GM21723 (cell line): Measurements from ENCODE around the gene SRSF10.
"Not testable (repeated sequence)": the region's sequence is repeated elsewhere in the genome, so short reads cannot be mapped to it uniquely, and the experiment has no call there.

Experiments used
- ATAC-seq: cut with Tn5 transposase; IDR thresholded peaks from one replicate; pipeline ENCODE4 v1.9.1; 2021; ENCODE audit warnings: mild to moderate bottlenecking, moderate library complexity; ENCODE audit not compliant: unreplicated experiment

SRSF10 gene

GRCh38 chr1:23999156-23999671 is 19.1 kb upstream of the SRSF10 start:
- no peak for ATAC-seq

GRCh38 chr1:23997812-23998211 is 17.7 kb upstream of the SRSF10 start:
- no peak for ATAC-seq

DNA sequence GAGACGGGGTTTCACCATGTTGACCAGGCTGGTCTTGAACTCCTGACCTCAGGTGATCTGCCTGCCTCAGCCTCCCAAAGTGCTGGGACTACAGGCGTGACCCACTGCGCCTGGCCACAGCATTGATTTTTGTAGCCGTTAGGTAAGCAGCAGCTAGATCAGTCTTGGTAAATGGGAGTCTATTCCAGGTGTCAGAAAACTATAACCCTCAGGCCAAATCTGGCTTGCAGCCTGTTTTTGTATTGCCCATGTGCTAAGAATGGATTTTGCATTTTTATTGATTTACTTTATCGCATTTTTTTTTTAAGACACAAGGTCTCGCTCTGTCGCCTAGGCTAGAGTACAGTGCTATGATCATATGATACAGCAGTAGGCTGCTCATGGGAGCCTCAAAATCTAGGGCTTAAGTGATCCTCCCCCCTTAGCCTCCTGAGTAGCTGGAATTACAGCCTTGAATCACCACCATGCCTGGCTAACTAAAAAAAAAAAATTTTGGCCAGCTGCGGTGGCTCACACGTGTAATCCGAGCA is 16.6 kb upstream of the SRSF10 start:
- ATAC-seq, result no peak

GRCh38 chr1:23995431-23995837 is 15.3 kb upstream of the SRSF10 start:
- ATAC-seq, result no peak

DNA sequence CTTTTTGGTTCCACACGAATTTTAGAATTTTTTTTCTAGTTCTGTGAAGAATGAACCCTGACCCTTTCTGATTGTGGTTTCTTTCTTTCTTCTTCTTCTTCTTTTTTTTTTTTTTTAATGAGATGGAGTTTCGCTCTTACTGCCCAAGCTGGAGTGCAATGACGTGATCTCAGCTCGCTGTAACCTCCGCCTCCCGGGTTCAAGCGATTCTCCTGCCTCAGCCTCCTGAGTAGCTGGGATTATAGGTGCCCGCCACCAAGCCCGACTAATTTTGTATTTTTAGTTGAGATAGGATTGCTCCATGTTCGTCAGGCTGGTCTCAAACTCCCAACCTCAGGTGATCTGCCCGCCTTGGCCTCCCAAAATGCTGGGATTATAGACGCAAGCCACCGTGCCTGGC is 11.9 kb upstream of the SRSF10 start:
- not testable (repeated sequence) for ATAC-seq

DNA sequence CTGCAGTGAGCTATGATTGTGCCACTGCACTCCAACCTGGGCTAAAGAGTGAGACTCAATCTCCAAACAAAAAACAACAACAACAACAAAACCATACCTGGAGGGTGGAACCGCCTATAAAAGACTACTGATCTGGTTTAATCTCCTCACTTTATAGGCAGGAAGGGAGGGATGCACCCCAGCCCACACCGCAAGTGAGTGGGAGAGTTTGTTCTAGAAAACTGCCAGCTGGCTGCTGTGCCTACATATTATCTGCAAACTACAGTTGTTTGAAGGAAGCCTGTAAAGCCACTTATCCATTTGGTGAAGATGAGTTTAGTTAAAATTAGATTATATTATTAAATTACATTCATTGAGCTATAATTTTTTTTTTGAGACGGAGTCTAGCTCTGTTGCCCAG is 9.1 kb upstream of the SRSF10 start:
- ATAC-seq, result no peak

DNA sequence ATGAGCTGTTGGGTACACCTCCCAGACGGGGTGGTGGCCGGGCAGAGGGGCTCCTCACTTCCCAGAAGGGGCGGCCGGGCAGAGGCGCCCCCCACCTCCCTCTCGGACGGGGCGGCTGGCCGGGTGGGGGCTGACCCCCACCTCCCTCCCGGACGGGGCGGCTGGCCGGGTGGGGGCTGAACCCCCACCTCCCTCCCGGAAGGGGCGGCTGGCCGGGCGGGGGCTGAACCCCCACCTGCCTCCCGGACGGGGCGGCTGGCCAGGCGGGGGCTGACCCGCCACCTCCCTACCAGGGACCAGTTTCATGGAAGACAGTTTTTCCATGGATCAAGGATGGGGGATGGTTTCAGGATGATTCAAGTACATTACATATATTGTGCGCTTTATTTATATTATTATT is 6.9 kb upstream of the SRSF10 start:
- not testable (repeated sequence) for ATAC-seq

GRCh38 chr1:23984417-23985186 is 4.5 kb upstream of the SRSF10 start:
- no peak for ATAC-seq

- ATAC-seq, result no peak
Observed at GRCh38 chr1:23980728-23981070, 572 bp upstream of the SRSF10 start.

GRCh38 chr1:23979387-23979880 is 693 bp downstream of the SRSF10 start:
- ATAC-seq, result no peak

GRCh38 chr1:23978805-23979204 is 1.3 kb downstream of the SRSF10 start:
- ATAC-seq, result no peak

DNA sequence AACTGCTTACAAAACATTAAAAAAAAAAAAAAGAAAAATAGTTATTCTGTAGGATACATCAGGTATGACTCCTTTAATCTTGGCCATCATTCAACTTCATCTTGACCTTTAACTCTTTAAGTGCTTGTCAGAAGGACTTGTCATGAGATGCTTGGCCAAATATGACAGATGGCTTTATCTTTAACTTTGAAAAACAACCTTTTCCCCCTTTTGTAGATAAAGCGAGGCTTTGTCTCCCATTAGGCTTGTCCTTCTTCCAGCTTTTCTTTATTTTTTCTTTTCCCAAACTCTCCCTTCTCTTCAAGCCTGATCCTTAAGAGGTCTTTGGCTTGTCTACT is 2.3 kb downstream of the SRSF10 start:
- ATAC-seq, result no peak

GRCh38 chr1:23977187-23977853 is 2.8 kb downstream of the SRSF10 start:
- ATAC-seq, result no peak

DNA sequence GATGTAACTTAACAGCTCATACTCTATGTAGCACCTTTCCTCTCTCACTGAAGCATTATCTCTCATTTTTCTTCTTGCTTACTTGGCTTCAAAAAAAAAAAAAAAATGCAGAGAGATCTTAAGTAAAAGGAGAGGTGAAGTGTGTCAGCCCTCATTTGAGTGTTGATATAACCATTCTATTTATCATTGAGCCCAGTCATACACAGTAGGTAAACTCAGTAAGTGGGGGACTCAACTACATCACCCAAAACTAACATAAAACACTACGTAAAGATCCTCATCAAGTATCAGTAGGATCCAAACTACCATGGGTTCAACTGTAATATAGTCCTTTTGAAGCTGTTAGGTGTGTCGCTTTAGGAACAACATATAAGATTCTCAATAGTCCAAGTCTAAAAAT is 12.3 kb downstream of the SRSF10 start:
- no peak for ATAC-seq

GRCh38 chr1:23966973-23967493 is 13.1 kb downstream of the SRSF10 start:
- ATAC-seq, result no peak

DNA sequence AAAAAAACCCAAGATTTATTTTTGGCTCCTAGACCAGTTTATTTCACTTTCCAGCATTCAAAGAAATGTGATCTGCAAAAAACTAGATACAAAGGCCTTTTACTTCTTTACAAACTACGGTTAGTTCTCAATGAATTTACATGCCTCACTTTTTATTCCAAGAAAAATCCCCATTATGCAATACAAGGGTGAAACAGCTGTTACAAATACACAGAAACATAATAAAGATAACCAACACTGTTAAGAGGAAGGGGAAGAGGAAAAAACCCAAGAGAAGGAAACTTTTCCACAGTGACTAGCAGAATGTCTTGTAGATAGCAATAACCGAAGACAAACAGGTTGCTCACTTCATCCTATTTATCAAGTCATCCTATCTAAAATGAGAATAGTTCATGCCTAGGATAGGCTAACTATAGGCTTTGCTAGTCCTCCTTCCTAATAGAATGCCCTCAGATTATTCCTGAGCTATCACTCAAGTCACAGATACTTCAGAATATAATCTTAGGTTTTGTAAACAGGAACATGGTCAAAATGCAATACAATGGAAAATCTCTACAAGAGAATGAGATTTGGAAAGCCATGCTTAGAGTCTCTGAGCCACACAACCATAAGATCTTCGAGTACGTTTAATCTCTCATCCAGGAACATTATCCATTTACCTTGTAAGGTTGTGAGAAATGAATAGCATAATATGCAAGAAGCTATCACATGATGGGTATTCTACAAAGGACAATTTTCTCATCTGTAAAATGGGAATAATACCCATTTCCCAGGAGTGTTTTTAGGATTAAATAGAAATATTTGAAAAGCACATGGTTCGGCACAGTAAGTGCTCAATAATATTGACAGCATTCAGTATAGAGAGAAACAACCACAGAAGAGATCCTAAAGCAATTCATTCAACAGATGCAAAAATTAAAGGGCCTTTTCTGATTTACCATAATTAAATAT is 15.1 kb downstream of the SRSF10 start:
- no peak for ATAC-seq

- no peak for ATAC-seq
Observed at GRCh38 chr1:23964235-23964668, 15.9 kb downstream of the SRSF10 start.

GRCh38 chr1:23963617-23964234 is 16.4 kb downstream of the SRSF10 start:
- ATAC-seq, result no peak

DNA sequence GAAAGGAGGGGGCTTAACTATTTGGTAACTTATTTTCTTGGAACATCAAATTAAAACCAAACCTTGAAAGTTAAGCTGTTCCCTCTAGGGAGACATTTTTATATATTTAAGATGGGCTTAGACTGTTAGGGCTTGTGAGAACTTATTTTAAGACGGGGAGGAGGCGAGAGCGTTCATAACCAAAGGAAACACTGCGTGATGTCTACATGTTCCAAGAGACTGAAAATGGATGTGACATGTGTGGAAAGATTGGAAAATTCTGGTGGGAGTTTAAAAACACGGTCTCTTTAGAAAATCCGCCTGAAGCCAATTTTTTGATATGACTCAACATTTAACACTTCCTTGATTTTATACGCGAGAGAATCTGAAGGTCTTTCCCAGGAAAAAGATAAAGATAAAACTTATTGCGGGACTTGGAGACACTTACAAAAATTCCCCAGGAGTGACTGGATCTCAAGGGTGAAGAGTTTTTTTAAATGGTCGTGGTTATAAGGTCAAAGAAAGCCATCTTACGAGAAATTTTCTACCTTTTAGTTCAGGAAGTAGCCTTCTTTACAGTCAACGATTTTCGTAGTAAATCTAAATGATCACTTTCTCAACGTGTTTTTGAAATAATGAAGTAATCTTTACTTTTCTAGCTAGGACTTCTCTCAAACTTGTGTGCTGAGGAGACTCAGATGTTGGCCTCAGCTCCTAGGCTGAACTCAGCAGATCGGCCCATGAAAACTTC is 19.7 kb downstream of the SRSF10 start:
- ATAC-seq, result no peak
